HTERT RPE-1 (cell line): ENCODE measurements around the gene DCT.

Experiments used
- in situ Hi-C: fragments of 300-500 bp; cut with MboI; formaldehyde crosslinking; loops from 4 replicates; pipeline ENCODE4 v1.14.3; 2020; ENCODE audit warnings: low sequenced_read_pairs

The DCT gene

GRCh38 chr13:94400874-94401273, 78.6 kb downstream of the DCT start:
- in situ Hi-C loops: no loop called here

- in situ Hi-C loops: no loop called here
These were observed 79.7 kb downstream of the DCT start for GRCh38 chr13:94399812-94400211.

DNA sequence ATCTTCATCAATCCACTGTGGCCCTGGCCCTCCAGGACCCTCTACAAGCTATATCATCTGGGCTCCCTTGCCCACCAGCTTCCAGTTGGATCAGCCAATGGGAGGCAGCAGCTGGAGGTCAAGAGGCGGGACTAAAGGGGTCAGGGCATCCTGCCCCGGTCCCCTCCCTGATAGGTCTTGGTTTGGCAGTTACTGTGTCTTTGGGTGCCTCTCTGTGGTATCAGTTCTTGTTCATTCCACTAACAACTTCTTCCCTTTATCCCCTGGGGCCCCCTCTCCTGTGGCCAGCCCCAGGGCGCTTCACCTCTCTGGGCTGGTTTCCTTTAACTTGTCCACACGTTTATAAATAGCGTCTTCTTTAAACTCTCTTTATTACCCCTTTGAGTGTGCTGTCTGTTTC, 83.6 kb downstream of the DCT start:
- in situ Hi-C loops: no loop called here

DNA sequence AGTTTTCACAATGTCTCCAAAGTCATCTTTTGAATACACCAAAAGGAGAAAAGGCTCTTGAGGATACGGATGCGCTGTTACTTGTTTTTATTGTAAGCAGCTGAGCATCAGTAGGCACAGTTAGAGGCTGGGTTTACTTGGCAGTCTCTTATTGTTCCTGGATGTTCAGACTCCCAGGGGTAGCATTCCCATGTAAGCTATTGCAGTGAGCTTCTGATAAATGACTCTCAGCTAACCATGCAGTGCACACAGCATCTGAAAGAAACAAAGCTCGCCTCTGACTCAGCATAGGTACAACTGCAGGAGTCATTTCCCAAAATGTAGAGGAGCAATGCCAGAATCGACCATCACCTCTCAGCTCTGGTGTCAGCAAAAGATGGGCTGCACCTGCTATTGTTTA, 84.8 kb downstream of the DCT start:
- in situ Hi-C loops: no loop called here

DNA sequence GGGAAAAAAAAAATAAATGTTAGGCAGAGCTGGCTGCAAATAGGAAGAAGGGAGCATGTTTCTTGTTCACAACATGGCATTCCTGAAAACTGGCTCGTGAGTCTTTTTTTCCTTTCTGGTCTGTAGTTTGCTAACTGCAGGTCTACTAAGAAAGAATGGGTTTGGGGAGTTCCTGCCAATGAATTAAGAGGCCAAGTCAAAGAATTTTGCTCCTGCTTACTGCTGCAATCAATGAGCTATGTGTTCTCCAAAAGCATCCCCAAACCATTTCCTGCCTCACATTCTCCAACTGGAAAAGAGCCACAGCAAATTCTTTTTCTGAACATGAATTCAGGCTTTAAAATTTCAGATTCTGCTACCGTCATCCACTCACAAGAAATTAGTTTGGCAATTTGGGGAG, 88.6 kb downstream of the DCT start:
- in situ Hi-C loops: no loop called here

GRCh38 chr13:94389604-94390351, 89.7 kb downstream of the DCT start:
- in situ Hi-C loops: no loop called here

DNA sequence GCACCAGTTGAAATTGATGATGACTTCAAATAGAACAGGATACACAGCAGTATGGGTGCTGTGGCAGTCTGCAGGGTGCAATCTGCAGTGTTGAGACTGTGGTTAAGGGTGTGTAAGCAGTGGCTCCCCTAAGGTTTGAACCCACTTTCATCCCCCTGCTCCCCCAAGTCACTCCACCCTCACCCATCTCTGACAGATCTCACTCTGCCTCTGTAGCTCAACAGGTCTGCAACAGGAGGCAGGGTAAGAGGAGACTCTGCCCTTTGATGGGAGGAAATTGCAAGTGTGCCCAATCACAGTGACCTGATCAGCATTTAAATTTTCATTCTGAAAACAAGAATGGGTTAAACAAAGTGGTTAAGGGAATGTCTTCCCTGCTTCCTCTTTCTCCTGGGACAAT, 92.4 kb downstream of the DCT start:
- in situ Hi-C loops: no loop called here
